ENCODE measurements around the gene PTPRN. TPM values are rescaled to one million over a fixed set of nuclear protein-coding genes. Genes with fewer than 3 reads are reported as not detected.

Gene PTPRN

DNA sequence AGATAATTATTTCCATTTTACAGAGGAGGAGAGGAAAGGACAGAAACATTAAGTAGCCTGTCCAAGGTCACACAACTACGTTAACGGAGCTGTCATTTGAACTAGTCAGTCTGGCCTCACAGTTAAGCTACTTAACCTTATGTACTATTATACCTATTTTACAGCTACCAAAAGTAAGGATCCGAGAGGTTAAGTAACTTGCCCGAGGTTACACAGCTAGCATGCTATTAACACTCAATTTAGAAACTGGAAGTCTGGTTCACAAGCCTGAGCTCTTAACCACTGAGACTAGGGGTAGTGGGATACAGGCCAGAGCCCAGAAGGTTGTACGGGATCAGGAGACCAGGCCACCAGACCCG is 64.4 kb downstream of the PTPRN start:
- Histone ChIP-seq H4K91ac (ENCODE audit: low read depth, low read length, poor library complexity) (no peak overlapping the region), H3K18ac (ENCODE audit: low read length) (no peak overlapping the region), H3K79me1 (ENCODE audit: low read depth, low read length) (no peaks in the 10 kb centered on the region), H3K9ac (ENCODE audit: low read depth, low read length, poor library complexity) (no peak overlapping the region), H4K8ac (ENCODE audit: low read depth, low read length) (no peak overlapping the region), H3K4me1 (ENCODE audit: control insufficient read depth in 2 of 2, insufficient read depth in 1 of 2, low read depth in 1 of 2, low read length in 2 of 2) (peaks cover 6 to 10% of the 10 kb centered on the region in 2 donors), H2BK5ac (ENCODE audit: low read length) (no peak overlapping the region), H3K27ac (replicated peaks; ENCODE audit: low read length) (no peak overlapping the region), H2BK12ac (ENCODE audit: low read length) (no peak overlapping the region), H3K14ac (ENCODE audit: low read length) (no peak overlapping the region), H2BK15ac (ENCODE audit: low read length) (no peak overlapping the region), H2BK120ac (ENCODE audit: low read depth, low read length) (no peak overlapping the region), H3K4me3 (ENCODE audit: low read length in 2 of 2) (peak overlapping the region; percentile 86 to 89), H3K27me3 (ENCODE audit: control insufficient read depth in 3 of 3, insufficient read depth in 3 of 3, low read depth in 1 of 3, low read length in 3 of 3) (no peaks in the 10 kb centered on the region), H3K9me3 (replicated peaks in 1 of 2; ENCODE audit: control insufficient read depth in 2 of 2, insufficient read depth in 1 of 2, low read depth in 1 of 2, low read length in 2 of 2) (no peaks in the 10 kb centered on the region), H3K23ac (ENCODE audit: low read depth, low read length, poor library complexity) (peak overlapping the region; percentile 96), H3K36me3 (replicated peaks in 1 of 2; ENCODE audit: control insufficient read depth in 2 of 2, insufficient read depth in 2 of 2, low read length in 2 of 2) (peaks cover 13 to 27% of the 10 kb centered on the region in 2 donors), H3K4ac (ENCODE audit: low read length) (no peak overlapping the region), H2AFZ (ENCODE audit: low read length) (peak overlapping the region; percentile 92), H3K4me2 (ENCODE audit: insufficient read depth, low read length, poor library complexity, severe bottlenecking) (peak overlapping the region; percentile 99), H2AK5ac (ENCODE audit: low read depth, low read length) (no peak overlapping the region)
- WGBS, 2 donors (ENCODE audit: extremely low coverage in 2 of 2, insufficient read length in 2 of 2, insufficient replicate concordance in 1 of 2) = no CpG with 5 or more reads among the region's 6 CpGs
- DNase-seq (ENCODE audit: low spot score) = no peak

DNA sequence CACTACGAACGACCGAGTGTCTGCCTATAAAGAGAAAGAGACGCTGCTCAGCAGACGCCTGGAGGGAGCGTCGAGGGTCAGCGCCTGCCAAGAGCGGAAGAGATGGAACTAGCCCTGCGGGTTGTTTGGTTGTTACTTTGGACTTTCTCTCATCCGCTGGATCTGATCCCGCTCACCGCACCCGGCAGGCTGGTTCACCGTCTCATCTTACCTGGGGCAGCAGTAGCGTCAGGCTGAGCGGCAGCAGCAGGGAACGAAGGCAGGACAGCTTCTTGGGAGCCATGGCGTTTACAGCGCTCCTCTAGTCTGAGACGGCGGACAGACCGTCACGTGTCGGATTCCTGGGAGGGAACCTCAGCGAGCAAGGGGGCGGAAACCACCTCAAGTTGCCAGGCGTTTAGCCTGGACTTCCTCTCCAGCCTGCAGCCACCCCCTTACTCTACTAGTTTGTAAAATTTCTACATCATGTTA is 65.9 kb downstream of the PTPRN start:
- H3K27ac ChIP-seq (replicated peaks; ENCODE audit: low read length) = no peak overlapping the region
- H3K23ac ChIP-seq (ENCODE audit: low read depth, low read length, poor library complexity) = peak overlapping the region; percentile 35
- no peak overlapping the region for H4K8ac ChIP-seq (ENCODE audit: low read depth, low read length)
- H3K36me3 ChIP-seq (replicated peaks in 1 of 2; ENCODE audit: control insufficient read depth in 2 of 2, insufficient read depth in 2 of 2, low read length in 2 of 2) = peaks cover 12 to 35% of the 10 kb centered on the region in 2 donors
- no peaks in the 10 kb centered on the region for H3K27me3 ChIP-seq (ENCODE audit: control insufficient read depth in 3 of 3, insufficient read depth in 3 of 3, low read depth in 1 of 3, low read length in 3 of 3)
- no peak overlapping the region for H2AK5ac ChIP-seq (ENCODE audit: low read depth, low read length)
- H3K9ac ChIP-seq (ENCODE audit: low read depth, low read length, poor library complexity) = no peak overlapping the region
- no peak overlapping the region for H2BK5ac ChIP-seq (ENCODE audit: low read length)
- H3K14ac ChIP-seq (ENCODE audit: low read length) = no peak overlapping the region
- H2BK120ac ChIP-seq (ENCODE audit: low read depth, low read length) = no peak overlapping the region
- H3K79me1 ChIP-seq (ENCODE audit: low read depth, low read length) = no peaks in the 10 kb centered on the region
- H3K9me3 ChIP-seq (replicated peaks in 1 of 2; ENCODE audit: control insufficient read depth in 2 of 2, insufficient read depth in 1 of 2, low read depth in 1 of 2, low read length in 2 of 2) = no peaks in the 10 kb centered on the region
- H3K4ac ChIP-seq (ENCODE audit: low read length) = no peak overlapping the region
- H4K91ac ChIP-seq (ENCODE audit: low read depth, low read length, poor library complexity) = no peak overlapping the region
- no CpG with 5 or more reads among the region's 28 CpGs for WGBS, 2 donors (ENCODE audit: extremely low coverage in 2 of 2, insufficient read length in 2 of 2, insufficient replicate concordance in 1 of 2)
- H2BK15ac ChIP-seq (ENCODE audit: low read length) = no peak overlapping the region
- no peak for DNase-seq (ENCODE audit: low spot score)
- H2BK12ac ChIP-seq (ENCODE audit: low read length) = no peak overlapping the region
- no peak overlapping the region for H3K4me2 ChIP-seq (ENCODE audit: insufficient read depth, low read length, poor library complexity, severe bottlenecking)
- H3K18ac ChIP-seq (ENCODE audit: low read length) = no peak overlapping the region
- H3K4me1 ChIP-seq (ENCODE audit: control insufficient read depth in 2 of 2, insufficient read depth in 1 of 2, low read depth in 1 of 2, low read length in 2 of 2) = peaks cover 6 to 8% of the 10 kb centered on the region in 2 donors
- no peak overlapping the region for H2AFZ ChIP-seq (ENCODE audit: low read length)
- no peak overlapping the region for H3K4me3 ChIP-seq (ENCODE audit: low read length in 2 of 2)

Small RNA genes lying within 50 kb of the gene (small RNA-seq; reads per million reads assigned to genes)
- gene AC053503.3 (ENCODE audit: insufficient read depth) = not detected
- 5.9 reads per million, percentile 30 among the genes with 10 or more reads in this experiment for gene MIR153-1 (ENCODE audit: insufficient read depth)
